A549 (cell line): ENCODE results near the gene CAV3.

Experiments
- CBX8 ChIP-seq: fragments of 200-600 bp; sonication (generic); IDR thresholded peaks from 2 replicates; pipeline ENCODE4 v1.6.1; 2016
- CEBPB ChIP-seq, 2 experiments: fragments of >200 bp in 1 of 2; sonication (Bioruptor Twin) in 1 of 2; formaldehyde crosslinking in 1 of 2; IDR thresholded peaks; 2 replicates each; pipeline ENCODE4 v1.6.1; 2012 to 2016
- CTCF ChIP-seq: fragments of >200 bp; sonication (Bioruptor Twin); formaldehyde crosslinking; IDR thresholded peaks from 3 replicates; pipeline ENCODE4 v1.5.1; 2016
- ELK1 ChIP-seq: fragments of 150-350 bp; IDR thresholded peaks from 2 replicates; pipeline ENCODE4 v1.6.1; 2014; ENCODE audit warnings: low read depth, mild to moderate bottlenecking, low read length
- MAZ ChIP-seq: fragments of 150-350 bp; IDR thresholded peaks from 2 replicates; pipeline ENCODE4 v1.6.1; 2014; ENCODE audit warnings: antibody characterized with exemption, low read depth, low read length, borderline replicate concordance
- PHF8 ChIP-seq: fragments of 200-600 bp; sonication (generic); IDR thresholded peaks from 2 replicates; pipeline ENCODE4 v1.6.1; 2016; ENCODE audit warnings: low read depth, mild to moderate bottlenecking, antibody characterized with exemption, moderate library complexity, borderline replicate concordance
- ZFP36 ChIP-seq: fragments of 450-650 bp; IDR thresholded peaks from 2 replicates; pipeline ENCODE4 v1.6.1; 2014; ENCODE audit warnings: borderline replicate concordance; ENCODE audit not compliant: partially characterized antibody

GRCh38 chr3:8709287-8709686, 24.3 kb upstream of the CAV3 start:
- no peak for TF ChIP-seq CTCF
- TF ChIP-seq ELK1: no peak
- TF ChIP-seq CEBPB (IDR thresholded peaks at IDR 0.05): no peak
- TF ChIP-seq CBX8: no peak
- TF ChIP-seq PHF8: no peak
- TF ChIP-seq ZFP36: no peak
- no peak for TF ChIP-seq MAZ
